GM12873 (cell line): ENCODE data around the gene ANO9.

Experiments
- CTCF ChIP-seq: IDR thresholded peaks from 2 replicates; pipeline ENCODE4 v1.5.1; 2012; ENCODE audit warnings: low read depth, mild to moderate bottlenecking, moderate library complexity, low read length, control low read depth; ENCODE audit not compliant: insufficient read depth; ENCODE audit errors: missing control alignments

Gene ANO9

GRCh38 chr11:375065-376025 is 66.5 kb downstream of the ANO9 start:
- TF ChIP-seq CTCF, result no peak

GRCh38 chr11:373716-374551 is 67.9 kb downstream of the ANO9 start:
- no peak for TF ChIP-seq CTCF

- no peak for TF ChIP-seq CTCF
These were observed 68.7 kb downstream of the ANO9 start for GRCh38 chr11:372809-373715.

- no peak for TF ChIP-seq CTCF
These were observed 69.9 kb downstream of the ANO9 start for GRCh38 chr11:371716-372590.

GRCh38 chr11:371051-371450 is 70.8 kb downstream of the ANO9 start:
- no peak for TF ChIP-seq CTCF
